ENCODE results near the gene NWD2.

DNA sequence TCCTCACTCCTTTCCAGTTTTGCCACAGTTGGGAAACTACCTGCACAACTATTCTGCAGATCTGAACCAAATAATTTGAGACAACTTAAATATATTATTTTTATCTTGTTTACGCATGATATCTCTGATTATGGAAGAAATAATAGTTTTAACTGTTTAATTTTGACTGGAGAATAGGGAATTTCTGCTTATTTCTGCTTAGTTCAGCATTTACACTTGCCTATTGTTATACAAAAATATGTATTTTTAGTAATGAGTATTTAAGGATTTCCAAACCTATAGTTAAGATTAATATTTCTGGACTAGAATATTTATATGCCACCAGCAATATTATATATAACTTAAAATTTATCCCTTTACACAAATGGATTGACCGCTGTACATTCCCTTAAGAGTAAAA lies 125.5 kb downstream of the NWD2 start:
- TF ChIP-seq, protein P1, sequence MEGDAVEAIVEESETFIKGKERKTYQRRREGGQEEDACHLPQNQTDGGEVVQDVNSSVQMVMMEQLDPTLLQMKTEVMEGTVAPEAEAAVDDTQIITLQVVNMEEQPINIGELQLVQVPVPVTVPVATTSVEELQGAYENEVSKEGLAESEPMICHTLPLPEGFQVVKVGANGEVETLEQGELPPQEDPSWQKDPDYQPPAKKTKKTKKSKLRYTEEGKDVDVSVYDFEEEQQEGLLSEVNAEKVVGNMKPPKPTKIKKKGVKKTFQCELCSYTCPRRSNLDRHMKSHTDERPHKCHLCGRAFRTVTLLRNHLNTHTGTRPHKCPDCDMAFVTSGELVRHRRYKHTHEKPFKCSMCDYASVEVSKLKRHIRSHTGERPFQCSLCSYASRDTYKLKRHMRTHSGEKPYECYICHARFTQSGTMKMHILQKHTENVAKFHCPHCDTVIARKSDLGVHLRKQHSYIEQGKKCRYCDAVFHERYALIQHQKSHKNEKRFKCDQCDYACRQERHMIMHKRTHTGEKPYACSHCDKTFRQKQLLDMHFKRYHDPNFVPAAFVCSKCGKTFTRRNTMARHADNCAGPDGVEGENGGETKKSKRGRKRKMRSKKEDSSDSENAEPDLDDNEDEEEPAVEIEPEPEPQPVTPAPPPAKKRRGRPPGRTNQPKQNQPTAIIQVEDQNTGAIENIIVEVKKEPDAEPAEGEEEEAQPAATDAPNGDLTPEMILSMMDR (IDR thresholded peaks at IDR 0.05), result no peak
- no peak for TF ChIP-seq POLR2A (IDR thresholded peaks at IDR 0.05)

Data from adrenal gland (tissue), 5 donors.